Keratinocyte (primary cell): ENCODE results near the gene R3HDM4. TPM values are rescaled to one million over a fixed set of nuclear protein-coding genes. Genes with fewer than 3 reads are reported as not detected.
"Not testable (repeated sequence)": the region's sequence is repeated elsewhere in the genome, so short reads cannot be mapped to it uniquely, and the experiment has no call there.

Experiments
- DNase-seq: peaks from one replicate; pipeline ENCODE4 v3.0.0-alpha.2; 2011; ENCODE audit warnings: low read depth, missing footprints, low spot score
- FAIRE-seq: peaks from 2 replicates; lab custom pipeline; 2011; peaks lifted over from hg19 to GRCh38; lab: Jason Lieb, UNC
- H2AFZ ChIP-seq: 2 replicates; pipeline ENCODE4 v1.6.0; 2012; ENCODE audit warnings: low read length, control low read depth, inconsistent platforms; ENCODE audit not compliant: control insufficient read depth
- H3K27ac ChIP-seq: 2 replicates; pipeline ENCODE4 v1.5.1; 2011; ENCODE audit warnings: low read length; ENCODE audit not compliant: control insufficient read depth, insufficient read depth
- H3K27me3 ChIP-seq: 3 replicates; pipeline ENCODE4 v1.6.0; 2011; ENCODE audit warnings: low read length; ENCODE audit not compliant: control insufficient read depth, insufficient read depth; ENCODE audit errors: extremely low read depth
- H3K36me3 ChIP-seq, 2 experiments: 2 replicates in 1 of 2; 3 replicates in 1 of 2; pipeline ENCODE4 v1.5.1; 2011; ENCODE audit warnings: low read length in 2 of 2, mild to moderate bottlenecking in 1 of 2; ENCODE audit not compliant: control insufficient read depth in 2 of 2, insufficient read depth in 2 of 2; ENCODE audit errors: extremely low read depth in 1 of 2
- H3K4me1 ChIP-seq: 3 replicates; pipeline ENCODE4 v1.5.1; 2011; ENCODE audit warnings: low read length; ENCODE audit not compliant: control insufficient read depth, insufficient read depth; ENCODE audit errors: extremely low read depth
- H3K4me2 ChIP-seq: 3 replicates; pipeline ENCODE4 v1.6.0; 2011; ENCODE audit warnings: low read depth, low read length; ENCODE audit not compliant: control insufficient read depth, insufficient read depth; ENCODE audit errors: extremely low read depth
- H3K4me3 ChIP-seq, 3 experiments: fragments of 200-600 bp in 1 of 3; sonication (generic) in 1 of 3; 2 replicates in 2 of 3; 3 replicates in 1 of 3; pipeline ENCODE4 v1.5.1; 2011 to 2016; ENCODE audit warnings: low read length in 3 of 3, mild to moderate bottlenecking in 3 of 3, control low read depth in 2 of 3, inconsistent platforms in 1 of 3, low read depth in 1 of 3, mixed read lengths in 1 of 3, mixed run types in 1 of 3, moderate library complexity in 1 of 3; ENCODE audit not compliant: control insufficient read depth in 2 of 3, insufficient read depth in 2 of 3; ENCODE audit errors: extremely low read depth in 1 of 3
- H3K79me2 ChIP-seq: 2 replicates; pipeline ENCODE4 v1.6.0; 2012; ENCODE audit warnings: low read length; ENCODE audit not compliant: control insufficient read depth, insufficient read depth
- H3K9ac ChIP-seq: 3 replicates; pipeline ENCODE4 v1.6.0; 2011; ENCODE audit warnings: low read length; ENCODE audit not compliant: control insufficient read depth, insufficient read depth; ENCODE audit errors: extremely low read depth
- H3K9me1 ChIP-seq: 3 replicates; pipeline ENCODE4 v1.6.0; 2011; ENCODE audit warnings: low read length; ENCODE audit not compliant: control insufficient read depth, insufficient read depth; ENCODE audit errors: extremely low read depth
- H3K9me3 ChIP-seq: 2 replicates; pipeline ENCODE4 v1.5.1; 2012; ENCODE audit warnings: low read depth, low read length; ENCODE audit not compliant: control insufficient read depth
- H4K20me1 ChIP-seq: 3 replicates; pipeline ENCODE4 v1.6.0; 2011; ENCODE audit warnings: low read length; ENCODE audit not compliant: control insufficient read depth, insufficient read depth; ENCODE audit errors: extremely low read depth
- EZH2 ChIP-seq: IDR thresholded peaks from one replicate; pipeline ENCODE4 v1.6.1; 2012; ENCODE audit warnings: inconsistent platforms, mild to moderate bottlenecking, low read length, moderate library complexity
- dilution Hi-C: fragments of 300-500 bp; cut with MboI; formaldehyde crosslinking; loops from one replicate; pipeline ENCODE4 v1.7.0; 2020; ENCODE audit warnings: low sequenced_read_pairs; ENCODE audit not compliant: extremely low pct_ligation_motif_present
- polyA plus RNA-seq, 5 experiments: library from polyadenylated mRNA; depleted of rRNA in 3 of 5; stranded (reverse) in 3 of 5; stranded (forward) in 1 of 5; unstranded in 1 of 5; fragments of >200 nt; gene quantifications; 1 replicate in 1 of 5; 2 replicates in 3 of 5; 3 replicates in 1 of 5; pipeline versions ENCODE4 v1.2.1 to v1.2.3, GENCODE V29; 2011 to 2012; ENCODE audit warnings: missing spikeins in 2 of 5, low read depth in 1 of 5, low replicate concordance in 1 of 5
- TF ChIP-seq, protein P1 (sequence below), 3 experiments: IDR thresholded peaks in 1 of 3; conservative IDR thresholded peaks in 1 of 3; optimal IDR thresholded peaks in 1 of 3; 2 replicates in 2 of 3; 3 replicates in 1 of 3; pipeline versions ENCODE3 to v1.5.1; 2011; ENCODE audit warnings: low read length in 3 of 3, mild to moderate bottlenecking in 3 of 3, moderate library complexity in 2 of 3, control low read depth in 1 of 3, inconsistent platforms in 1 of 3; ENCODE audit not compliant: insufficient read depth in 2 of 3; ENCODE audit errors: extremely low read depth in 1 of 3

Gene R3HDM4
- polyA plus RNA-seq, 1 donor (not counting 4 experiments of a cell fraction or from before 2014, with no cell fraction given), result 33.5 TPM

DNA sequence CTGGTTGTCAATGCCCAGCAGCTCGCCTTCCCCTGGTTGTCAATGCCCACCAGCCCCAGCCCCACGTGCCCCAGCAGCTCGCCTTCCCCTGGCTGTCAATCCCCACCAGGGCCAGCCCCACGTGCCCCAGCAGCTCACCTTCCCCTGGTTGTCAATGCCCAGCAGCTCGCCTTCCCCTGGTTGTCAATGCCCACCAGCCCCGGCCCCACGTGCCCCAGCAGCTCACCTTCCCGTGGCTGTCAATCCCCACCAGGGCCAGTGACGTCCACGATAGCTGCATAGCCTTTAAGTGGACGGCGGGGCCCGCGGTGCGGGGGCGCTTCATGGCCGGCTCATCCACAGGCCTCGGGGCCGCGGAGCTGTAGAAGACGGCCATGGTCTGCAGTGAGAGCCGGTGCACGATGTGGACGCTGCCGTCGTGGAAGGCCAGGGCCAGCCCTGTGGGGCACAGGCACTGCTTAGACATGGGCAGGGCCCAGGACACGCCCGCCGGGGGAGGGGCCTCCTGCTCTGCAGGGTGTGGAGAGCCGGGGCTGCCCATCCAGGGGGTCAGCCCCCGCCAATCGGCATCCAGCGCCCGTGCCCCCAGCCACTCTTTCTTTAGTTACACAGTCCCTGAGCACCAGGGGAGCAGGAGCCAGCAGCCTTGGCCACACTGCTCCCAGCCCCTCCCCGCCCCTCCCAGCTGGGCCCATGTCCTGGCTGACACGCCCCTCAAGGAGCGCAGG, 33.1 kb downstream of the R3HDM4 start:
- Histone ChIP-seq H2AFZ (no peak overlapping the region), H3K36me3 (peaks cover 13 to 26% of the 10 kb centered on the region in 2 experiments), H3K4me3 (no peak overlapping the region), H3K79me2 (no peaks in the 10 kb centered on the region), H3K4me1 (peaks cover 6% of the 10 kb centered on the region), H3K4me2 (no peak overlapping the region), H3K27ac (no peak overlapping the region), H3K27me3 (no peaks in the 10 kb centered on the region), H3K9me3 (no peaks in the 10 kb centered on the region), H3K9me1 (no peaks in the 10 kb centered on the region), H4K20me1 (peaks cover 2% of the 10 kb centered on the region), H3K9ac (no peak overlapping the region)
- dilution Hi-C loops, result no loop called here
- TF ChIP-seq, protein P1, sequence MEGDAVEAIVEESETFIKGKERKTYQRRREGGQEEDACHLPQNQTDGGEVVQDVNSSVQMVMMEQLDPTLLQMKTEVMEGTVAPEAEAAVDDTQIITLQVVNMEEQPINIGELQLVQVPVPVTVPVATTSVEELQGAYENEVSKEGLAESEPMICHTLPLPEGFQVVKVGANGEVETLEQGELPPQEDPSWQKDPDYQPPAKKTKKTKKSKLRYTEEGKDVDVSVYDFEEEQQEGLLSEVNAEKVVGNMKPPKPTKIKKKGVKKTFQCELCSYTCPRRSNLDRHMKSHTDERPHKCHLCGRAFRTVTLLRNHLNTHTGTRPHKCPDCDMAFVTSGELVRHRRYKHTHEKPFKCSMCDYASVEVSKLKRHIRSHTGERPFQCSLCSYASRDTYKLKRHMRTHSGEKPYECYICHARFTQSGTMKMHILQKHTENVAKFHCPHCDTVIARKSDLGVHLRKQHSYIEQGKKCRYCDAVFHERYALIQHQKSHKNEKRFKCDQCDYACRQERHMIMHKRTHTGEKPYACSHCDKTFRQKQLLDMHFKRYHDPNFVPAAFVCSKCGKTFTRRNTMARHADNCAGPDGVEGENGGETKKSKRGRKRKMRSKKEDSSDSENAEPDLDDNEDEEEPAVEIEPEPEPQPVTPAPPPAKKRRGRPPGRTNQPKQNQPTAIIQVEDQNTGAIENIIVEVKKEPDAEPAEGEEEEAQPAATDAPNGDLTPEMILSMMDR (optimal IDR thresholded peaks at IDR 0.05 in 1 of 3, IDR thresholded peaks at IDR 0.05 in 1 of 3, conservative IDR thresholded peaks at IDR 0.05 in 1 of 3; ENCODE audit: extremely low read depth in 1 of 3, insufficient read depth in 2 of 3, low read length in 3 of 3), result no peak
- no peak for TF ChIP-seq EZH2
- FAIRE-seq, result no peak
- no peak for DNase-seq

DNA sequence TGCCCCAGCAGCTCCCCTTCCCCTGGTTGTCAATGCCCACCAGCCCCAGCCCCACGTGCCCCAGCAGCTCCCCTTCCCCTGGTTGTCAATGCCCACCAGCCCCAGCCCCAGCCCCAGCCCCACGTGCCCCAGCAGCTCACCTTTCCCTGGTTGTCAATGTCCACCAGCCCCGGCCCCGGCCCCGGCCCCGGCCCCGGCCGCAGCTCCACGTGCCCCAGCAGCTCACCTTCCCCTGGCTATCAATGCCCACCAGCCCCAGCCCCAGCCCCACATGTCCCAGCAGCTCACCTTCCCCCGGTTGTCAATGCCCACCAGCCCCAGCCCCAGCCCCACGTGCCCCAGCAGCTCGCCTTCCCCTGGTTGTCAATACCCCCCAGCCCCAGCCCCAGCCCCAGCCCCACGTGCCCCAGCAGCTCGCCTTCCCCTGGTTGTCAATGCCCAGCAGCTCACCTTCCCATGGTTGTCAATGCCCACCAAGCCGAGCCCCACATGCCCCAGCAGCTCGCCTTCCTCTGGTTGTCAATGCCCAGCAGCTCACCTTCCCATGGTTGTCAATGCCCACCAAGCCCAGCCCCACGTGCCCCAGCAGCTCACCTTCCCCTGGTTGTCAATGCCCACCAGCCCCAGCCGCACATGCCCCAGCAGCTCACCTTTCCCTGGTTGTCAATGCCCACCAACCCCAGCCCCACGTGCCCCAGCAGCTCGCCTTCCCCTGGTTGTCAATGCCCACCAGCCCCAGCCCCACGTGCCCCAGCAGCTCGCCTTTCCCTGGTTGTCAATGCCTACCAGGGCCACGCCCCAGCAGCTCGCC, 34.1 kb downstream of the R3HDM4 start:
- dilution Hi-C loops, H3K4me3 ChIP-seq, H3K79me2 ChIP-seq, H4K20me1 ChIP-seq, H3K9me3 ChIP-seq, H3K27me3 ChIP-seq, H3K4me2 ChIP-seq, FAIRE-seq, H3K9ac ChIP-seq, H3K27ac ChIP-seq, DNase-seq, H3K9me1 ChIP-seq, H2AFZ ChIP-seq, H3K4me1 ChIP-seq: not testable (repeated sequence)
- H3K36me3 ChIP-seq, result peaks cover 13 to 26% of the 10 kb centered on the region in 2 experiments

DNA sequence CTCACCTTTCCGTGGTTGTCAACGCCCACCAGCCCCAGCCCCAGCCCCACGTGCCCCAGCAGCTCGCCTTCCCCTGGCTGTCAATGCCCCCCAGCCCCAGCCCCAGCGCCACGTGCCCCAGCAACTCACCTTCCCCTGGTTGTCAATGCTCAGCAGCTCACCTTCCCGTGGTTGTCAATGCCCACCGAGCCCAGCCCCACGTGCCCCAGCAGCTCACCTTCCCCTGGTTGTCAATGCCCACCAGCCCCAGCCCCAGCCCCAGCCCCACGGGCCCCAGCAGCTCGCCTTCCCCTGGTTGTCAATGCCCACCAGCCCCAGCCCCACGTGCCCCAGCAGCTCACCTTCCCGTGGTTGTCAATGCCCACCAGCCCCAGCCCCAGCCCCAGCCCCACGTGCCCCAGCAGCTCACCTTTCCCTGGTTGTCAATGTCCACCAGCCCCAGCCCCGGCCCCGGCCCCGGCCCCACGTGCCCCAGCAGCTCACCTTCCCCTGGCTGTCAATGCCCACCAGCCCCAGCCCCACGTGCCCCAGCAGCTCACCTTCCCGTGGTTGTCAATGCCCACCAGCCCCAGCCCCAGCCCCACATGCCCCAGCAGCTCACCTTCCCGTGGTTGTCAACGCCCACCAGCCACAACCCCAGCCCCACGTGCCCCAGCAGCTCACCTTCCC, 34.9 kb downstream of the R3HDM4 start:
- dilution Hi-C loops, result not testable (repeated sequence)

More for the DNA sequence above, 34.9 kb downstream of the R3HDM4 start:
- not testable (repeated sequence) for H3K9ac ChIP-seq, DNase-seq, H3K4me2 ChIP-seq, H3K27me3 ChIP-seq, H3K79me2 ChIP-seq, H3K9me1 ChIP-seq, H4K20me1 ChIP-seq, H2AFZ ChIP-seq, H3K27ac ChIP-seq, H3K4me3 ChIP-seq, FAIRE-seq, H3K9me3 ChIP-seq, H3K4me1 ChIP-seq
- peaks cover 13 to 26% of the 10 kb centered on the region in 2 experiments for H3K36me3 ChIP-seq
